A549 (cell line): ENCODE data around the gene RAPGEFL1.

Source experiments
- CHD4 ChIP-seq: fragments of 200-600 bp; sonication (generic); IDR thresholded peaks from 2 replicates; pipeline ENCODE4 v1.6.1; 2016; ENCODE audit warnings: antibody characterized with exemption, mild to moderate bottlenecking, borderline replicate concordance
- CTCF ChIP-seq: fragments of >200 bp; sonication (Bioruptor Twin); formaldehyde crosslinking; IDR thresholded peaks from 3 replicates; pipeline ENCODE4 v1.5.1; 2016
- EHMT2 ChIP-seq: fragments of 200-600 bp; sonication (generic); IDR thresholded peaks from 2 replicates; pipeline ENCODE4 v1.6.1; 2016; ENCODE audit warnings: antibody characterized with exemption, low read depth, mild to moderate bottlenecking, moderate library complexity
- EP300 ChIP-seq, 2 experiments: fragments of >200 bp; sonication (Bioruptor Twin); formaldehyde crosslinking; IDR thresholded peaks; 2 replicates in 1 of 2; 3 replicates in 1 of 2; pipeline ENCODE4 v1.6.1; 2016 to 2017
- HDAC2 ChIP-seq: fragments of 200-600 bp; sonication (generic); IDR thresholded peaks from 2 replicates; pipeline ENCODE4 v1.6.1; 2016
- KDM5A ChIP-seq: fragments of 200-600 bp; sonication (generic); IDR thresholded peaks from 2 replicates; pipeline ENCODE4 v1.6.1; 2016; ENCODE audit warnings: antibody characterized with exemption, mild to moderate bottlenecking
- MAFK ChIP-seq: fragments of 450-650 bp; IDR thresholded peaks from 2 replicates; pipeline ENCODE4 v1.6.1; 2014; ENCODE audit not compliant: partially characterized antibody
- PBX3 ChIP-seq: IDR thresholded peaks from 2 replicates; pipeline ENCODE4 v1.6.1; 2012
- POLR2A ChIP-seq: IDR thresholded peaks from 2 replicates; pipeline ENCODE4 v1.6.1; 2012; ENCODE audit warnings: mild to moderate bottlenecking, low read length
- REST ChIP-seq: fragments of 200-600 bp; sonication (generic); IDR thresholded peaks from 2 replicates; pipeline ENCODE4 v1.6.1; 2016; ENCODE audit warnings: antibody characterized with exemption, mild to moderate bottlenecking, moderate library complexity
- RFX5 ChIP-seq: fragments of 450-650 bp; IDR thresholded peaks from 2 replicates; pipeline ENCODE4 v1.7.1; 2014; ENCODE audit warnings: antibody characterized with exemption, mild to moderate bottlenecking, moderate library complexity
- SMC3 ChIP-seq: fragments of >200 bp; sonication (Bioruptor Twin); formaldehyde crosslinking; IDR thresholded peaks from 3 replicates; pipeline ENCODE4 v1.6.1; 2018; ENCODE audit warnings: inconsistent platforms
- SREBF2 ChIP-seq: fragments of 450-650 bp; IDR thresholded peaks from 2 replicates; pipeline ENCODE4 v1.6.1; 2014; ENCODE audit warnings: mild to moderate bottlenecking, moderate library complexity
- ZFP36 ChIP-seq: fragments of 450-650 bp; IDR thresholded peaks from 2 replicates; pipeline ENCODE4 v1.6.1; 2014; ENCODE audit warnings: borderline replicate concordance; ENCODE audit not compliant: partially characterized antibody

GRCh38 chr17:40148527-40148926 is 28.7 kb upstream of the RAPGEFL1 start:
- TF ChIP-seq RFX5, result no peak
- TF ChIP-seq MAFK, result no peak
- TF ChIP-seq POLR2A, result no peak
- TF ChIP-seq CTCF, result no peak
- no peak for TF ChIP-seq EHMT2
- TF ChIP-seq CHD4, result no peak
- TF ChIP-seq HDAC2, result no peak
- TF ChIP-seq REST, result no peak
- no peak for TF ChIP-seq EP300 (IDR thresholded peaks at IDR 0.05)
- TF ChIP-seq SREBF2, result no peak
- no peak for TF ChIP-seq SMC3
- TF ChIP-seq PBX3, result no peak
- no peak for TF ChIP-seq ZFP36
- no peak for TF ChIP-seq KDM5A
